Cardiac muscle cell (in vitro differentiated cells and primary cell): ENCODE measurements around the gene SYCE3. TPM values are rescaled to one million over a fixed set of nuclear protein-coding genes. Genes with fewer than 3 reads are reported as not detected.

Experiments used
- DNase-seq, 2 donors: peaks; one replicate each; pipeline versions ENCODE4 v3.0.0 to v3.0.0-alpha.2; 2010 to 2017; ENCODE audit warnings: low read depth in 1 of 2, low spot score in 1 of 2
- H3K27ac ChIP-seq: fragments of 200-600 bp; sonication (generic); 2 replicates; pipeline ENCODE4 v1.5.1; 2016
- H3K27me3 ChIP-seq: fragments of 200-600 bp; sonication (generic); 2 replicates; pipeline ENCODE4 v1.6.0; 2016; ENCODE audit warnings: control low read depth
- H3K36me3 ChIP-seq: fragments of 200-600 bp; sonication (generic); 2 replicates; pipeline ENCODE4 v1.5.1; 2016; ENCODE audit warnings: control low read depth
- H3K4me1 ChIP-seq: fragments of 200-600 bp; sonication (generic); 2 replicates; pipeline ENCODE4 v1.8.1; 2017; ENCODE audit warnings: low read depth, mild to moderate bottlenecking, mixed run types
- H3K4me3 ChIP-seq: fragments of 200-600 bp; sonication (generic); 2 replicates; pipeline ENCODE4 v1.5.1; 2016; ENCODE audit warnings: mild to moderate bottlenecking
- H3K9me3 ChIP-seq: fragments of 200-600 bp; sonication (generic); 2 replicates; pipeline ENCODE4 v1.5.1; 2017; ENCODE audit warnings: low read depth, mild to moderate bottlenecking, control low read depth
- polyA plus RNA-seq: library from polyadenylated mRNA; unstranded; fragments of >200 nt; fragmentation: Nextera tagmentation; extraction: Ambion mirVana; gene quantifications from 2 replicates; pipeline ENCODE4 v1.2.1, GENCODE V29; 2016
- total RNA-seq: library from RNA; depleted of rRNA; stranded (reverse); fragments of >200 nt; gene quantifications from 2 replicates; pipeline ENCODE4 v1.2.3, GENCODE V29; 2016
- TF ChIP-seq, protein P1 (sequence below): IDR thresholded peaks from 2 replicates; pipeline ENCODE4 v1.5.1; 2012; ENCODE audit warnings: low read depth, mild to moderate bottlenecking, low read length

The SYCE3 gene
- total and polyA plus RNA-seq, 2 experiments from 2014 or later: not detected

- H3K4me1 ChIP-seq: no peaks in the 10 kb centered on the region
- H3K36me3 ChIP-seq: peaks cover 8% of the 10 kb centered on the region
- H3K27ac ChIP-seq: no peak overlapping the region
- H3K9me3 ChIP-seq: no peaks in the 10 kb centered on the region
- DNase-seq: no peak
- TF ChIP-seq, protein P1, sequence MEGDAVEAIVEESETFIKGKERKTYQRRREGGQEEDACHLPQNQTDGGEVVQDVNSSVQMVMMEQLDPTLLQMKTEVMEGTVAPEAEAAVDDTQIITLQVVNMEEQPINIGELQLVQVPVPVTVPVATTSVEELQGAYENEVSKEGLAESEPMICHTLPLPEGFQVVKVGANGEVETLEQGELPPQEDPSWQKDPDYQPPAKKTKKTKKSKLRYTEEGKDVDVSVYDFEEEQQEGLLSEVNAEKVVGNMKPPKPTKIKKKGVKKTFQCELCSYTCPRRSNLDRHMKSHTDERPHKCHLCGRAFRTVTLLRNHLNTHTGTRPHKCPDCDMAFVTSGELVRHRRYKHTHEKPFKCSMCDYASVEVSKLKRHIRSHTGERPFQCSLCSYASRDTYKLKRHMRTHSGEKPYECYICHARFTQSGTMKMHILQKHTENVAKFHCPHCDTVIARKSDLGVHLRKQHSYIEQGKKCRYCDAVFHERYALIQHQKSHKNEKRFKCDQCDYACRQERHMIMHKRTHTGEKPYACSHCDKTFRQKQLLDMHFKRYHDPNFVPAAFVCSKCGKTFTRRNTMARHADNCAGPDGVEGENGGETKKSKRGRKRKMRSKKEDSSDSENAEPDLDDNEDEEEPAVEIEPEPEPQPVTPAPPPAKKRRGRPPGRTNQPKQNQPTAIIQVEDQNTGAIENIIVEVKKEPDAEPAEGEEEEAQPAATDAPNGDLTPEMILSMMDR: no peak
- H3K4me3 ChIP-seq: no peak overlapping the region
- no peaks in the 10 kb centered on the region for H3K27me3 ChIP-seq
Observed at GRCh38 chr22:50502628-50503474, 59.9 kb downstream of the SYCE3 start.

DNA sequence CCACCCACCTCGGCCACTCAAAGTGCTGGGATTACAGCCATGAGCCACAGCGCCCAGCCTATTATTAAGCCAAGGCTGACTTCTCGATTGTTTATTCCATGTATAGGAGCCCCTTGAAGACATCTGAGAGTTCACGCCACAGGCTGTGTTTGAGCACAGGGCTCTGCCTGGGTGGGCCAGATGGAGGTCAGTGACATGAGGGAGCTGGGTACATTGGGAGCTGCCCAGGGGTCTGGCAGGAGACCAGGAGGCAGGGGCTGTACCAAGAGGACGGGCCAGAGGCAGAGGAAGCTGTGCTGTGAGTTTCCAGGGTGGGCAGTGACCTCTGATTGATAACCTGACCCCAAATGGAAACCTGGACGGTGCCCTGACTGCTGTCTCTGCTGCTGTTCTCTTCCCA, 60.6 kb downstream of the SYCE3 start:
- Histone ChIP-seq H3K4me1 (no peaks in the 10 kb centered on the region), H3K27me3 (no peaks in the 10 kb centered on the region), H3K9me3 (no peaks in the 10 kb centered on the region), H3K36me3 (peaks cover 8% of the 10 kb centered on the region), H3K27ac (no peak overlapping the region), H3K4me3 (no peak overlapping the region)
- no peak for DNase-seq
- TF ChIP-seq, protein P1: no peak

Other genes with a start within 250 kb of the SYCE3 start
- 7.0 and 7.9 TPM in 2 replicates for gene DENND6B, start 235.9 kb downstream of the SYCE3 start, total RNA-seq
- 10.6 and 13.3 TPM in 2 replicates for gene DENND6B, start 235.9 kb downstream of the SYCE3 start, polyA plus RNA-seq
- 78.6 and 88.4 TPM in 2 replicates for gene PPP6R2, start 219.6 kb downstream of the SYCE3 start, total RNA-seq
- gene PPP6R2, start 219.6 kb downstream of the SYCE3 start, polyA plus RNA-seq: 39.8 and 41.4 TPM in 2 replicates
- 75.9 and 111 TPM in 2 replicates for gene SBF1, start 87.9 kb downstream of the SYCE3 start, total RNA-seq
- gene SBF1, start 87.9 kb downstream of the SYCE3 start, polyA plus RNA-seq: 39.1 and 47.4 TPM in 2 replicates
- 0.39 and 1.6 TPM in 2 replicates for gene ADM2, start 81.4 kb downstream of the SYCE3 start, total RNA-seq
- gene ADM2, start 81.4 kb downstream of the SYCE3 start, polyA plus RNA-seq: 0.10 TPM in 1 of 2 replicates, not detected in the other
- not detected in 2 replicates for gene MIOX, start 76.1 kb downstream of the SYCE3 start, total RNA-seq
- not detected in 2 replicates for gene MIOX, start 76.1 kb downstream of the SYCE3 start, polyA plus RNA-seq
- gene LMF2, start 55.2 kb downstream of the SYCE3 start, total RNA-seq: 79.9 and 91.7 TPM in 2 replicates
- 72.9 and 82.9 TPM in 2 replicates for gene LMF2, start 55.2 kb downstream of the SYCE3 start, polyA plus RNA-seq
- 50.3 and 55.0 TPM in 2 replicates for gene NCAPH2, start 54.7 kb downstream of the SYCE3 start, total RNA-seq
- 47.0 and 59.4 TPM in 2 replicates for gene NCAPH2, start 54.7 kb downstream of the SYCE3 start, polyA plus RNA-seq
- gene SCO2, start 37.3 kb downstream of the SYCE3 start, total RNA-seq: 4.1 TPM in 1 of 2 replicates, not detected in the other
- 0.84 and 10.5 TPM in 2 replicates for gene SCO2, start 37.3 kb downstream of the SYCE3 start, polyA plus RNA-seq
- gene TYMP, start 32.9 kb downstream of the SYCE3 start, total RNA-seq: 2.6 and 7.8 TPM in 2 replicates
- gene TYMP, start 32.9 kb downstream of the SYCE3 start, polyA plus RNA-seq: 10.0 and 17.7 TPM in 2 replicates
- gene KLHDC7B, start 17.0 kb downstream of the SYCE3 start, total RNA-seq: 0.07 and 0.18 TPM in 2 replicates
- gene KLHDC7B, start 17.0 kb downstream of the SYCE3 start, polyA plus RNA-seq: 0.45 TPM in 1 of 2 replicates, not detected in the other
- gene CPT1B, start 15.5 kb upstream of the SYCE3 start, total RNA-seq: 25.7 and 39.1 TPM in 2 replicates
- 53.1 and 58.7 TPM in 2 replicates for gene CPT1B, start 15.5 kb upstream of the SYCE3 start, polyA plus RNA-seq
- gene CHKB, start 19.9 kb upstream of the SYCE3 start, total RNA-seq: 54.6 and 73.4 TPM in 2 replicates
- 100 and 134 TPM in 2 replicates for gene CHKB, start 19.9 kb upstream of the SYCE3 start, polyA plus RNA-seq
- 1.7 and 2.4 TPM in 2 replicates for gene MAPK8IP2, start 37.9 kb upstream of the SYCE3 start, total RNA-seq
- 0.35 and 0.42 TPM in 2 replicates for gene MAPK8IP2, start 37.9 kb upstream of the SYCE3 start, polyA plus RNA-seq
- gene ARSA, start 65.2 kb upstream of the SYCE3 start, total RNA-seq: 53.1 and 58.1 TPM in 2 replicates
- 16.4 and 16.8 TPM in 2 replicates for gene ARSA, start 65.2 kb upstream of the SYCE3 start, polyA plus RNA-seq
- 10.9 and 14.4 TPM in 2 replicates for gene SHANK3, start 109.9 kb upstream of the SYCE3 start, total RNA-seq
- 3.3 and 4.1 TPM in 2 replicates for gene SHANK3, start 109.9 kb upstream of the SYCE3 start, polyA plus RNA-seq
- 0.07 and 0.77 TPM in 2 replicates for gene ACR, start 175.3 kb upstream of the SYCE3 start, total RNA-seq
- not detected in 2 replicates for gene ACR, start 175.3 kb upstream of the SYCE3 start, polyA plus RNA-seq
- 13.0 and 16.8 TPM in 2 replicates for gene RABL2B, start 220.7 kb upstream of the SYCE3 start, total RNA-seq
- 33.0 and 37.0 TPM in 2 replicates for gene RABL2B, start 220.7 kb upstream of the SYCE3 start, polyA plus RNA-seq